Measurements from ENCODE around the gene GULP1. TPM values are rescaled to one million over a fixed set of nuclear protein-coding genes. Genes with fewer than 3 reads are reported as not detected.

Gene GULP1
- total and polyA plus RNA-seq, 10 of the 15 experiments (the other 5 are each of a cell fraction or from before 2014, with no cell fraction given) = 0.02 to 1.3 (median 0.15) TPM; not detected in 5

DNA sequence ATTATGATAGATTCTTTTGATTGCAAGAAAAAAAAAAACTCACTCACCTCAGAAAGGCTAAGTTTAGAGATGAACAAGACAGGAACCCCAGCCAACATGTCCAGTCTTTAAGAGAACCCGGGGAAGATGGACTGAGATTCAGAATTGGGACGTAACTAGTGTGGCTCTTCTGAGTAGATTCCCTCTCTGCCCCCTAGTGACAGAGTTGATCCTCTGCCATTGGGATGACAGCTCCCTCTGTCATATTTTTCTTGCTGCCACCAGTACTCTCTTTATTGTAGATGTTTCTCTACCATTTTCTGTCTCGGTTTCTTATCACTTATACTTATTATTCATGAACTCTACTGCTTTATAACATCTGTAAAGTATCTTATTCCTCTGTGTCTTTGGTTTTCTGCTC lies 77.7 kb downstream of the GULP1 start (continued):
- TF ChIP-seq, protein P1, sequence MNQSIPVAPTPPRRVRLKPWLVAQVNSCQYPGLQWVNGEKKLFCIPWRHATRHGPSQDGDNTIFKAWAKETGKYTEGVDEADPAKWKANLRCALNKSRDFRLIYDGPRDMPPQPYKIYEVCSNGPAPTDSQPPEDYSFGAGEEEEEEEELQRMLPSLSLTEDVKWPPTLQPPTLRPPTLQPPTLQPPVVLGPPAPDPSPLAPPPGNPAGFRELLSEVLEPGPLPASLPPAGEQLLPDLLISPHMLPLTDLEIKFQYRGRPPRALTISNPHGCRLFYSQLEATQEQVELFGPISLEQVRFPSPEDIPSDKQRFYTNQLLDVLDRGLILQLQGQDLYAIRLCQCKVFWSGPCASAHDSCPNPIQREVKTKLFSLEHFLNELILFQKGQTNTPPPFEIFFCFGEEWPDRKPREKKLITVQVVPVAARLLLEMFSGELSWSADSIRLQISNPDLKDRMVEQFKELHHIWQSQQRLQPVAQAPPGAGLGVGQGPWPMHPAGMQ (IDR thresholded peaks at IDR 0.05; ENCODE audit: borderline replicate concordance) = no peak

DNA sequence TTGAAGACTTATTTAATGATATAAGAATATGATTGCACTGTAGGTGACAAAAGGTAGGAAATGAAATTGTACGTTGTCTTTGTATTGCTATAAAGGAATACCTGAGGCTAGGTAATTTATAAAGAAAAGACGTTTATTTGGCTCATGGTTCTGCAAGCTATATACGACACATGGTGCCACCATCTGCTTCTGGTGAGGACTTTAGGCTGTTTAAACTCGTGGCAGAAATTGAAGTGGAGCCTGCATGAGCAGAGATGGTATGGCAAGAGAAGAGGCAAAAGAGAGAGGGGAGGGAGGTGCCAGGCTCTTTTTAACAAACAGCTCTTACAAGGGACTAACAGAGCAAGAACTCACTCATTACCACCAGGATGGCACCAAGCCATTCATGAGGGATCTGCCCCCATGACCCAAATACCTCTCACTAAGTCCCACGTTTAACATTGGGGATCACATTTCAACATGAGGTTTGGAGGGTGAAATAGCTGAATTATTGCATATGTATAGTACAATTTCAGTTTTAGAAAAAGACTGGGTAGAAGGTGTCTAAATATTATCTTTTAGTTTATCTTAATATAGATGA lies 86.8 kb downstream of the GULP1 start:
- CTCF ChIA-PET = no interaction called here
- H3K9ac ChIP-seq (ENCODE audit: control insufficient read depth, insufficient read depth, low read length) = no peak overlapping the region
- H3K36me3 ChIP-seq (ENCODE audit: control insufficient read depth in 2 of 2, insufficient read depth in 2 of 2, low read length in 1 of 2) = no peaks in the 10 kb centered on the region
- no peak overlapping the region for H3K4me3 ChIP-seq
- in situ Hi-C loops (cut with MboI) (no loop called here), intact Hi-C loops (cut with micrococcal nuclease; ENCODE audit: unreplicated experiment) (no loop called here)
- POLR2A ChIA-PET = no interaction called here
- DNase-seq (ENCODE audit: low read depth, low spot score) (no peak), ATAC-seq (no peak), FAIRE-seq (no peak)
- no peak for TF ChIP-seq MYC (IDR thresholded peaks at IDR 0.05; ENCODE audit: insufficient read depth, insufficient read length, insufficient replicate concordance, low read length, severe bottlenecking)
- TF ChIP-seq MEF2A (IDR thresholded peaks at IDR 0.05; ENCODE audit: insufficient read depth, low read depth, low read length) = no peak
- TF ChIP-seq SIN3A (IDR thresholded peaks at IDR 0.05; ENCODE audit: low read depth, low read length) = no peak
- RAD21 ChIA-PET (ENCODE audit: unreplicated experiment) = no interaction called here
- no peak overlapping the region for H2AFZ ChIP-seq (ENCODE audit: control insufficient read depth, low read depth, low read length)
- no peaks in the 10 kb centered on the region for H3K4me1 ChIP-seq (ENCODE audit: control insufficient read depth, insufficient read depth, low read length)
- H4K20me1 ChIP-seq (ENCODE audit: control insufficient read depth, insufficient read depth) = no peaks in the 10 kb centered on the region
- H3K79me2 ChIP-seq (ENCODE audit: control insufficient read depth, insufficient read depth, low read length) = no peaks in the 10 kb centered on the region
- SMC1A ChIA-PET (ENCODE audit: uncharacterized antibody, unreplicated experiment) = no interaction called here
- H3K27me3 ChIP-seq (replicated peaks in 1 of 2; ENCODE audit: control insufficient read depth in 2 of 2, insufficient read depth in 2 of 2, low read length in 1 of 2) = no peaks in the 10 kb centered on the region
- H3K4me2 ChIP-seq (ENCODE audit: control insufficient read depth, insufficient read depth) = no peak overlapping the region
- H3K27ac ChIP-seq (ENCODE audit: control insufficient read depth, insufficient read depth) = no peak overlapping the region
- WGBS (ENCODE audit: insufficient coverage, insufficient replicate concordance, low lambda C conversion rate, missing lambda C conversion rate) = 11% methylated on average over 5 of the region's 5 CpGs
- BruUV-seq (replicated peaks) = no TSS peak
- H3K9me3 ChIP-seq (replicated peaks; ENCODE audit: control insufficient read depth, insufficient read depth, low read length) = no peaks in the 10 kb centered on the region
